Smooth muscle cell (in vitro differentiated cells): ENCODE results near the gene PDZK1IP1. TPM values are rescaled to one million over a fixed set of nuclear protein-coding genes. Genes with fewer than 3 reads are reported as not detected.

Experiments used
- DNase-seq: peaks from one replicate; lab custom pipeline; 2025; ENCODE audit not compliant: unreplicated experiment; lab: John Stamatoyannopoulos, UW
- H2AFZ ChIP-seq: fragments of 200-600 bp; sonication (generic); 2 replicates; pipeline ENCODE4 v1.6.0; 2016; ENCODE audit warnings: antibody characterized with exemption, low read depth, mild to moderate bottlenecking
- H3F3A ChIP-seq: fragments of 200-600 bp; sonication (generic); 2 replicates; pipeline ENCODE4 v1.6.0; 2017; ENCODE audit warnings: antibody characterized with exemption, low read depth
- H3K27ac ChIP-seq: fragments of 200-600 bp; sonication (generic); 2 replicates; pipeline ENCODE4 v1.5.1; 2016; ENCODE audit warnings: low read depth, mild to moderate bottlenecking
- H3K27me3 ChIP-seq: fragments of 200-600 bp; sonication (generic); 2 replicates; pipeline ENCODE4 v1.6.1; 2016; ENCODE audit warnings: low read depth, mild to moderate bottlenecking
- H3K36me3 ChIP-seq: fragments of 200-600 bp; sonication (generic); 2 replicates; pipeline ENCODE4 v1.5.1; 2016; ENCODE audit warnings: low read depth
- H3K4me1 ChIP-seq: fragments of 200-600 bp; sonication (generic); 2 replicates; pipeline ENCODE4 v1.5.1; 2016; ENCODE audit warnings: low read depth
- H3K4me2 ChIP-seq: fragments of 200-600 bp; sonication (generic); 2 replicates; pipeline ENCODE4 v1.6.0; 2016; ENCODE audit warnings: mild to moderate bottlenecking
- H3K4me3 ChIP-seq: fragments of 200-600 bp; sonication (generic); 2 replicates; pipeline ENCODE4 v1.5.1; 2016; ENCODE audit warnings: mild to moderate bottlenecking
- H3K79me2 ChIP-seq: fragments of 200-600 bp; sonication (generic); 2 replicates; pipeline ENCODE4 v1.6.0; 2016; ENCODE audit warnings: low read depth, mild to moderate bottlenecking
- H3K9ac ChIP-seq: fragments of 200-600 bp; sonication (generic); 2 replicates; pipeline ENCODE4 v1.6.0; 2016; ENCODE audit warnings: low read depth
- H3K9me3 ChIP-seq: fragments of 200-600 bp; sonication (generic); replicated peaks from 2 replicates; pipeline ENCODE4 v1.5.1; 2016; ENCODE audit warnings: low read depth
- H4K20me1 ChIP-seq: fragments of 200-600 bp; sonication (generic); 2 replicates; pipeline ENCODE4 v1.6.0; 2016; ENCODE audit warnings: low read depth
- whole genome bisulfite sequencing: methylation state at CpG from one replicate; pipeline ENCODE4 v1.1.7; 2016; ENCODE audit warnings: low lambda C conversion rate; 5-methylcytosine and 5-hydroxymethylcytosine counted together
- polyA plus RNA-seq: library from polyadenylated mRNA; unstranded; fragments of >200 nt; fragmentation: Nextera tagmentation; extraction: Ambion mirVana; gene quantifications from 2 replicates; pipeline ENCODE4 v1.2.1, GENCODE V29; 2016
- total RNA-seq: library from RNA; depleted of rRNA; stranded (reverse); fragments of >200 nt; gene quantifications from 2 replicates; pipeline ENCODE4 v1.2.3, GENCODE V29; 2014
- TF ChIP-seq, protein P1 (sequence below): fragments of 200-600 bp; sonication (generic); IDR thresholded peaks from 2 replicates; pipeline ENCODE4 v1.5.1; 2017; ENCODE audit warnings: borderline replicate concordance, mild to moderate bottlenecking, antibody characterized with exemption; ENCODE audit not compliant: insufficient read depth, poor library complexity, severe bottlenecking

The PDZK1IP1 gene
- total and polyA plus RNA-seq, 2 experiments from 2014 or later = not detected

- Histone ChIP-seq H3K27me3 (peaks cover 7% of the 10 kb centered on the region), H3K9me3 (no peaks in the 10 kb centered on the region), H3K4me2 (no peak overlapping the region), H3K4me3 (no peak overlapping the region), H3K36me3 (no peaks in the 10 kb centered on the region), H3K9ac (no peak overlapping the region), H3K27ac (no peak overlapping the region), H2AFZ (no peak overlapping the region), H3K79me2 (no peaks in the 10 kb centered on the region), H3F3A (peaks cover 7% of the 10 kb centered on the region), H4K20me1 (no peaks in the 10 kb centered on the region), H3K4me1 (no peaks in the 10 kb centered on the region)
- WGBS = 65% methylated on average over 7 of the region's 7 CpGs
- DNase-seq = no peak
- TF ChIP-seq, protein P1, sequence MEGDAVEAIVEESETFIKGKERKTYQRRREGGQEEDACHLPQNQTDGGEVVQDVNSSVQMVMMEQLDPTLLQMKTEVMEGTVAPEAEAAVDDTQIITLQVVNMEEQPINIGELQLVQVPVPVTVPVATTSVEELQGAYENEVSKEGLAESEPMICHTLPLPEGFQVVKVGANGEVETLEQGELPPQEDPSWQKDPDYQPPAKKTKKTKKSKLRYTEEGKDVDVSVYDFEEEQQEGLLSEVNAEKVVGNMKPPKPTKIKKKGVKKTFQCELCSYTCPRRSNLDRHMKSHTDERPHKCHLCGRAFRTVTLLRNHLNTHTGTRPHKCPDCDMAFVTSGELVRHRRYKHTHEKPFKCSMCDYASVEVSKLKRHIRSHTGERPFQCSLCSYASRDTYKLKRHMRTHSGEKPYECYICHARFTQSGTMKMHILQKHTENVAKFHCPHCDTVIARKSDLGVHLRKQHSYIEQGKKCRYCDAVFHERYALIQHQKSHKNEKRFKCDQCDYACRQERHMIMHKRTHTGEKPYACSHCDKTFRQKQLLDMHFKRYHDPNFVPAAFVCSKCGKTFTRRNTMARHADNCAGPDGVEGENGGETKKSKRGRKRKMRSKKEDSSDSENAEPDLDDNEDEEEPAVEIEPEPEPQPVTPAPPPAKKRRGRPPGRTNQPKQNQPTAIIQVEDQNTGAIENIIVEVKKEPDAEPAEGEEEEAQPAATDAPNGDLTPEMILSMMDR = no peak
Observed at GRCh38 chr1:47181955-47182675, 7.7 kb downstream of the PDZK1IP1 start.

- TF ChIP-seq, protein P1 = no peak
Observed at GRCh38 chr1:47181095-47181954, 8.5 kb downstream of the PDZK1IP1 start.

GRCh38 chr1:47180603-47181094 is 9.2 kb downstream of the PDZK1IP1 start:
- Histone ChIP-seq H3K9ac (no peak overlapping the region), H3K27me3 (peaks cover 7% of the 10 kb centered on the region), H3F3A (peaks cover 7% of the 10 kb centered on the region), H3K9me3 (no peaks in the 10 kb centered on the region), H4K20me1 (no peaks in the 10 kb centered on the region), H3K4me3 (no peak overlapping the region), H3K79me2 (no peaks in the 10 kb centered on the region), H3K4me2 (no peak overlapping the region), H3K4me1 (no peaks in the 10 kb centered on the region), H2AFZ (no peak overlapping the region), H3K27ac (no peak overlapping the region), H3K36me3 (no peaks in the 10 kb centered on the region)
- WGBS = 63% methylated on average over 3 of the region's 3 CpGs
- TF ChIP-seq, protein P1 = no peak
- DNase-seq = no peak

More at GRCh38 chr1:47181095-47181954, 8.5 kb downstream of the PDZK1IP1 start:
- H4K20me1 ChIP-seq = no peaks in the 10 kb centered on the region
- DNase-seq = no peak
- 76% methylated on average over 16 of the region's 18 CpGs for WGBS
- no peaks in the 10 kb centered on the region for H3K9me3 ChIP-seq
- no peaks in the 10 kb centered on the region for H3K79me2 ChIP-seq
- H3K4me3 ChIP-seq = no peak overlapping the region
- no peak overlapping the region for H2AFZ ChIP-seq
- H3K36me3 ChIP-seq = no peaks in the 10 kb centered on the region
- H3F3A ChIP-seq = peaks cover 7% of the 10 kb centered on the region
- no peaks in the 10 kb centered on the region for H3K4me1 ChIP-seq
- no peak overlapping the region for H3K27ac ChIP-seq
- H3K27me3 ChIP-seq = peaks cover 7% of the 10 kb centered on the region
- no peak overlapping the region for H3K9ac ChIP-seq
- H3K4me2 ChIP-seq = no peak overlapping the region
